ENCODE measurements around the gene EPB42.

DNA sequence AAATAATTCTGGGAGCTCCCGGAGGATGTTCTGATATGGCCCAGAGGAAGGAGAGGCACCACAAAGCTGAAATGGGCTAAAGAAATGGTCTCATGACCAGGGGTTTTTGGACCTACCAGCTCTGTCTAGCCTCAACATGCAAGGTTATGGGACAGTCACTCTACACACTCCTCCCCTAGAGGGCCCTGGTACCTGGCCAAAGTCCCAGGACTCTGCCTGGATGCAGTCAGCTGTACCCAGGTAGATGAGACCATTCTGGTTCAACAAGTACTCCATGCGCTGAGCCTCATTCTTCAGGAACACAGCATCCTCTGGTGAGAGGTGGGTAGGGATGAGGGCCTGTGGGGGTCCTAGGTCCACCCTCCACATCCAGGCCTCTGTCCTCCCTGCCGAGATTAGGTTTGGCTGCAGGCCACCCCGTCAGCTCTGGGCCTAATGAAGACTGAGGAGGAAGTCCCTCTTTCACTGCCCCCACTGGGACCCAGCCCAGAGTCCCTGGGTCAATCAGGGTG is 9.5 kb downstream of the EPB42 start:
- TF ChIP-seq CTCF (IDR thresholded peaks at IDR 0.05) (no peak), POLR2A (IDR thresholded peaks at IDR 0.05) (no peak)

Data from right lobe of liver (tissue), 4 donors.